Testis (tissue), 5 donors: ENCODE results near the gene HOXB1. TPM values are rescaled to one million over a fixed set of nuclear protein-coding genes. Genes with fewer than 3 reads are reported as not detected.
A peak's percentile ranks its signal among the peaks of the same experiment; 100 is the strongest.

Experiments used
- DNase-seq: peaks from one replicate; pipeline ENCODE4 v3.0.0-alpha.2; 2019
- H3K27ac ChIP-seq, 2 donors: fragments of 200-600 bp; sonication (generic); one replicate each; pipeline ENCODE4 v1.5.1; 2019
- H3K27me3 ChIP-seq: fragments of 200-600 bp; sonication (generic); one replicate; pipeline ENCODE4 v1.5.1; 2019
- H3K36me3 ChIP-seq: fragments of 200-600 bp; sonication (generic); one replicate; pipeline ENCODE4 v1.5.1; 2017; ENCODE audit warnings: low read depth; ENCODE audit errors: missing control alignments
- H3K4me1 ChIP-seq: fragments of 200-600 bp; sonication (generic); one replicate; pipeline ENCODE4 v1.5.1; 2019
- H3K4me3 ChIP-seq, 2 donors: fragments of 200-600 bp; sonication (generic); one replicate each; pipeline ENCODE4 v1.5.1; 2017 to 2019
- H3K9me3 ChIP-seq: fragments of 200-600 bp; sonication (generic); one replicate; pipeline ENCODE4 v1.5.1; 2017
- POLR2A ChIP-seq: fragments of 450-650 bp; IDR thresholded peaks from one replicate; pipeline ENCODE4 v1.6.1; 2017; ENCODE audit warnings: antibody characterized with exemption, mild to moderate bottlenecking, moderate library complexity
- WGBS, 2 donors: methylation state at CpG; one replicate each; pipeline ENCODE4 v1.1.5; 2018; 5-methylcytosine and 5-hydroxymethylcytosine counted together
- intact Hi-C: fragments of 100-400 bp; cut with DNase I; formaldehyde crosslinking; loops from one replicate; pipeline ENCODE4 v1.15.1; 2023; ENCODE audit warnings: low total_unique reads
- long read RNA-seq, 2 donors: transcript quantifications; one replicate each; lab custom pipeline, GENCODE V29; 2026
- polyA plus RNA-seq: library from polyadenylated mRNA; stranded (reverse); fragments of 350-450 nt; fragmentation: Illumina TruSeq; extraction: RNeasy Lipid Tissue Mini Kit (QIAGEN cat#74804); gene quantifications from one replicate; pipeline ENCODE4 v1.2.3, GENCODE V29; 2014; ENCODE audit warnings: low read depth, low replicate concordance; ENCODE audit not compliant: insufficient read depth
- total RNA-seq, 2 donors: library from RNA; depleted of rRNA; stranded (reverse); fragments of >200 nt; gene quantifications; one replicate each; pipeline ENCODE4 v1.2.3, GENCODE V29; 2016
- TF ChIP-seq, protein P1 (sequence below), 3 experiments: fragments of 450-650 bp in 2 of 3; fragments of 200-600 bp in 1 of 3; sonication (generic) in 1 of 3; IDR thresholded peaks; one replicate each; pipeline ENCODE4 v1.5.1; 2016 to 2019; ENCODE audit warnings: antibody characterized with exemption in 3 of 3, mild to moderate bottlenecking in 2 of 3, moderate library complexity in 1 of 3

HOXB1 gene
- total RNA-seq (1 to 10 TPM in 1 of 2 donors, not detected in 1; 1.1 TPM), polyA plus RNA-seq (not detected)
- long read RNA-seq, donor 1, result 0 reads
- long read RNA-seq, donor 2, result 0 reads

DNA sequence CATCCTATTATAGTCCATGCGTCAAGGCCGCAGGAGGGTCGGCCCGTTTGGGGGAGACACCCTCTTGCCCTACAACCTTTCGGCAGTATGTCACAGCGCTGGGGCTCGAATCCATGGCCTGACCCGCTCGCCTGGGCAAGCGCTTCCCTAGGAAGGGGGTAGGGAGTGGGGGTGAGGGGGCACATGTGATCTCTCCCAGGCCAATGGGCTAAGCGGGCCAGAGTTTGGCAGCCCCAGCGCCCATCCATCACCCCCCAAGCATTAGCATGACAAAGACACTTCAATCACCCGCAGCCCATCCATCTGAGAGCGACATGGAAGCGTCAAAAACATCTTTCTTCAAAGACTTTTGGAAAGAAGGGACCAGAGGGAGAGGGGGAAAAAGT lies at the start of gene HOXB1:
Gene HOXB1 (minus strand): TSS at position 125 of the 386 bp plus-strand sequence. CDS start 107 bp downstream, at position 18.
- Histone ChIP-seq H3K27ac (no peak within 1 kb of the TSS), H3K4me3 (no peak within 1 kb of the TSS), H3K4me1 (no peaks in the 10 kb centered on the region), H3K36me3 (no peaks in the 10 kb centered on the region), H3K27me3 (no peaks in the 10 kb centered on the region), H3K9me3 (no peaks in the 10 kb centered on the region)
- no peak for DNase-seq
- intact Hi-C loops, result no loop called here
- TF ChIP-seq POLR2A, result no peak
- TF ChIP-seq, protein P1, sequence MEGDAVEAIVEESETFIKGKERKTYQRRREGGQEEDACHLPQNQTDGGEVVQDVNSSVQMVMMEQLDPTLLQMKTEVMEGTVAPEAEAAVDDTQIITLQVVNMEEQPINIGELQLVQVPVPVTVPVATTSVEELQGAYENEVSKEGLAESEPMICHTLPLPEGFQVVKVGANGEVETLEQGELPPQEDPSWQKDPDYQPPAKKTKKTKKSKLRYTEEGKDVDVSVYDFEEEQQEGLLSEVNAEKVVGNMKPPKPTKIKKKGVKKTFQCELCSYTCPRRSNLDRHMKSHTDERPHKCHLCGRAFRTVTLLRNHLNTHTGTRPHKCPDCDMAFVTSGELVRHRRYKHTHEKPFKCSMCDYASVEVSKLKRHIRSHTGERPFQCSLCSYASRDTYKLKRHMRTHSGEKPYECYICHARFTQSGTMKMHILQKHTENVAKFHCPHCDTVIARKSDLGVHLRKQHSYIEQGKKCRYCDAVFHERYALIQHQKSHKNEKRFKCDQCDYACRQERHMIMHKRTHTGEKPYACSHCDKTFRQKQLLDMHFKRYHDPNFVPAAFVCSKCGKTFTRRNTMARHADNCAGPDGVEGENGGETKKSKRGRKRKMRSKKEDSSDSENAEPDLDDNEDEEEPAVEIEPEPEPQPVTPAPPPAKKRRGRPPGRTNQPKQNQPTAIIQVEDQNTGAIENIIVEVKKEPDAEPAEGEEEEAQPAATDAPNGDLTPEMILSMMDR (IDR thresholded peaks at IDR 0.05), result no peak
- WGBS, 2 donors, result 35 to 61% methylated on average over 5 to 15 of the region's 15 CpGs

DNA sequence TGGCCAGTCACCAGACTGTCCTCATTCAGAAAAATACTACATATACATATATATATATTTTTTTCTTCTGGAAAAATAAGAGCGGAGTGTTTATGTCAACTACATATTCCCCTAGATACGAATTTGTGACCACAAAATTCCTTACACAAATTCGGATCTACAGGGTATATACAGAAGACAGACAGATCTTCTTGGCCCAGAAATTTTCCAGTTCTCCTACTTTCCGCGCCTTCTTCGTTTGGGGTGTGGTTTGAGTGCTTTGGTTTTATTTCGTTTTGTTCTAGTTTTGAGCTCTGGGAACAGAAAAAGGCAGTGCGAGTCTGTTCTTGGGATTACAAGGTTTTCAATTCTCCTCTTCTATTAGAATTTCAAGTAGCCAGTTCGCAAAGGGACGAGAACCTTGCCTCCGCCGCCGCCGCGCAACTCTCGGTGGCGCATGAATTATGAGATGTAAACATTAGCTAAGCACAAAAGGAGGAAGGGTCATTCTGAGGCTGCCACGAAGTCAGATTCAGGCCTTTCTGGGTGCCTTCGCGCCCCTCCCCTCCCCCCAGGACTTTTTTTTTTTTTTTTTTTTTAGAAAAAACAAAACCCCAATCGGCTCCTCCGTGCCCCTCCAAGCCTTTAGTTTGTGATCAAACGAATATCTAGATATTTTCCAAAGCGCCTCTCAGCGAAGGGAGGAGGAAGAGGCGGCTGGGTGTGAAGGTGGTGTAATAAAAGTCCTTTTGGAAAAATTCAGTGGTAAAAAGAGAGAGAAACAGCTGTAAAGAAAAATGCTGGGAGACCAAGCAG lies 49.1 kb upstream of the HOXB1 start:
- no peak overlapping the region for H3K27ac ChIP-seq
- H3K4me1 ChIP-seq, result peaks cover 7% of the 10 kb centered on the region
- H3K9me3 ChIP-seq, result no peaks in the 10 kb centered on the region
- intact Hi-C loops, result no loop called here
- no peaks in the 10 kb centered on the region for H3K27me3 ChIP-seq
- no peaks in the 10 kb centered on the region for H3K36me3 ChIP-seq
- H3K4me3 ChIP-seq, result peak overlapping the region in 1 of 2 donors; percentile 43
- TF ChIP-seq POLR2A, result no peak
- TF ChIP-seq, protein P1 (IDR thresholded peaks at IDR 0.05), result no peak
- 10 to 14% methylated on average over 26 of the region's 26 CpGs for WGBS, 2 donors
- no peak for DNase-seq

- H3K4me1 ChIP-seq, result peaks cover 6% of the 10 kb centered on the region
- H3K9me3 ChIP-seq, result no peaks in the 10 kb centered on the region
- no peak for TF ChIP-seq POLR2A
- TF ChIP-seq, protein P1 (IDR thresholded peaks at IDR 0.05), result no peak
- H3K4me3 ChIP-seq, result peak overlapping the region in 1 of 2 donors; percentile 43
- H3K27ac ChIP-seq, result no peak overlapping the region
- WGBS, 2 donors, result 14 to 20% methylated on average over 7 of the region's 7 CpGs
- DNase-seq, result no peak
- intact Hi-C loops, result no loop called here
- H3K27me3 ChIP-seq, result no peaks in the 10 kb centered on the region
- H3K36me3 ChIP-seq, result no peaks in the 10 kb centered on the region
These were observed 48.6 kb upstream of the HOXB1 start for GRCh38 chr17:48579471-48579759.

DNA sequence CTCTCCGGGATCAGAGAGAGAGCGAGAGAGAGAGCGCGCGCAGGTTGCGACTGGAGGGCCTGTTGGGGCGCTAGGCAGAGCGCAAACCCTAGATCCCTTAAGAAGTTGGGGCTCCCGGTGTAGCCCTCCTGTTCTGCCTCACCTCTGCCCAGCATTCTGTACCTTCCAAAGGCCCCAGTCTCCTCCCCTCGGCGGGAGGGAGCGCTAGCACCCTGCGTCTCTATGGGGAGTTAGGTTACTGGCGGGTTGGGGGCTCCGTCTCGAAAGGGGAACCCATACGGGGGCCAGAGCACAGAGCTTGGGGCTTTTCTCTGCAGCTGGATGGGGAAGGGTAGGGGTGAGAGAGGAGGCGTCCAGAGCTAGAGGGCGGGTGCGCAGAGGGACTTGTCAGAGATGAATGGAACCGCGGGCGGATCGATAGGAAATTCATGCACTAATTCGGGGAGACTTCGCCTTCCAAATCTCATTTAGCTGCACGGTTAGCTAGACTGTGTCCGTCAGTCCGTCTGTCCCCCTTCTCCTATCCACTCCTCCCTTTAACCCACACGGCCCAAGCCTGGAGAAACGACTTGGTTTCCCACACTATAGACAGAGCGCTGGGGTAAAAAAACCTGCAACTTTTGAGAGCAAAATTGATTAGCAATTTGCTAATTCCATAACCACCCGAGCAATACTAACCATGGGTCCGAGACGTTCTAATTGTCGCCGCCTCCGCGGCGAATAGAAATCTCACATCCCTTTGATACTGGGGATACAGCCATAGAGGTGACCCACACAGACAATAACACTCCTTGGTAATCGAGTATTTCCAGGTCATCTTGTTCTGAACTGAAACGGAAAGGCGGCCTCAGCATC lies 48.0 kb upstream of the HOXB1 start:
- H3K4me1 ChIP-seq, result peaks cover 6% of the 10 kb centered on the region
- no peak for TF ChIP-seq POLR2A
- TF ChIP-seq, protein P1 (IDR thresholded peaks at IDR 0.05), result no peak
- H3K4me3 ChIP-seq, result peak overlapping the region; percentile 40 to 43
- DNase-seq, result no peak
- H3K9me3 ChIP-seq, result no peaks in the 10 kb centered on the region
- H3K36me3 ChIP-seq, result no peaks in the 10 kb centered on the region
- intact Hi-C loops, result no loop called here
- no peak overlapping the region for H3K27ac ChIP-seq
- WGBS, 2 donors, result 9% methylated on average over 33 to 43 of the region's 43 CpGs
- H3K27me3 ChIP-seq, result no peaks in the 10 kb centered on the region
